ENCODE data around the gene NUDT8.

DNA sequence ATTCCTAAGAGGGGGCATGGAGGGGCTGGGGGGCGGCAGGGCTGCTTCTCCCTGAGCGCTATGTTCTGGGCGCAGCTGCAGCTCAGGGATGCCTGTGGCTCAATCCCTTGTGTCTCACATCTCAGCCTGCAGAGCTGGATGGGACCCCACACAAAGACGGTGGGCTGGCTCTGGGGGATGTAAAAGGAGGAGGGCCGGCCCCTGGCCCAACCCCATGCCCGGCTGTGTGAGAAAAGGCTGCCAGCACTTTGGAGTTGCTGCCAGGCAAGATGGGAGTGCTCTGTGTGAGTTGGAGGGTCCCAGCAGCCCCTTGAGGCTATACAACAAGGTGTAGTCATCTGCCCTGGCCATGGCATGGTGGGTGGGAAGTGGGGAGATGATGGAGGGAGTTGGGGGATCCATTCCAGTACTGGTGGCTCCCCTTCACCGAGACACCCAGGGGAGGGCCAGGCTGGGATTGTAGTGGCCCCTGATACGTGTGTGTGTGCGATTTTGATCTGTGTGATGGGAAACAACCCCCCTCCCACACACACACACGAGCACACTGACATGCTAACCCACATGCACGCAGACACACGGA lies 11.1 kb upstream of the NUDT8 start:
- TF ChIP-seq POLR2AphosphoS5 (IDR thresholded peaks at IDR 0.05; ENCODE audit: low read depth, low read length) (no peak), SIN3A (IDR thresholded peaks at IDR 0.05; ENCODE audit: borderline replicate concordance, insufficient read depth, low read depth, low read length) (no peak)
- TF ChIP-seq, protein P1, sequence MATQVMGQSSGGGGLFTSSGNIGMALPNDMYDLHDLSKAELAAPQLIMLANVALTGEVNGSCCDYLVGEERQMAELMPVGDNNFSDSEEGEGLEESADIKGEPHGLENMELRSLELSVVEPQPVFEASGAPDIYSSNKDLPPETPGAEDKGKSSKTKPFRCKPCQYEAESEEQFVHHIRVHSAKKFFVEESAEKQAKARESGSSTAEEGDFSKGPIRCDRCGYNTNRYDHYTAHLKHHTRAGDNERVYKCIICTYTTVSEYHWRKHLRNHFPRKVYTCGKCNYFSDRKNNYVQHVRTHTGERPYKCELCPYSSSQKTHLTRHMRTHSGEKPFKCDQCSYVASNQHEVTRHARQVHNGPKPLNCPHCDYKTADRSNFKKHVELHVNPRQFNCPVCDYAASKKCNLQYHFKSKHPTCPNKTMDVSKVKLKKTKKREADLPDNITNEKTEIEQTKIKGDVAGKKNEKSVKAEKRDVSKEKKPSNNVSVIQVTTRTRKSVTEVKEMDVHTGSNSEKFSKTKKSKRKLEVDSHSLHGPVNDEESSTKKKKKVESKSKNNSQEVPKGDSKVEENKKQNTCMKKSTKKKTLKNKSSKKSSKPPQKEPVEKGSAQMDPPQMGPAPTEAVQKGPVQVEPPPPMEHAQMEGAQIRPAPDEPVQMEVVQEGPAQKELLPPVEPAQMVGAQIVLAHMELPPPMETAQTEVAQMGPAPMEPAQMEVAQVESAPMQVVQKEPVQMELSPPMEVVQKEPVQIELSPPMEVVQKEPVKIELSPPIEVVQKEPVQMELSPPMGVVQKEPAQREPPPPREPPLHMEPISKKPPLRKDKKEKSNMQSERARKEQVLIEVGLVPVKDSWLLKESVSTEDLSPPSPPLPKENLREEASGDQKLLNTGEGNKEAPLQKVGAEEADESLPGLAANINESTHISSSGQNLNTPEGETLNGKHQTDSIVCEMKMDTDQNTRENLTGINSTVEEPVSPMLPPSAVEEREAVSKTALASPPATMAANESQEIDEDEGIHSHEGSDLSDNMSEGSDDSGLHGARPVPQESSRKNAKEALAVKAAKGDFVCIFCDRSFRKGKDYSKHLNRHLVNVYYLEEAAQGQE (IDR thresholded peaks at IDR 0.05; ENCODE audit: insufficient read depth in 1 of 2, low read depth in 2 of 2, low read length in 1 of 2), result no peak
- TF ChIP-seq, protein P2, sequence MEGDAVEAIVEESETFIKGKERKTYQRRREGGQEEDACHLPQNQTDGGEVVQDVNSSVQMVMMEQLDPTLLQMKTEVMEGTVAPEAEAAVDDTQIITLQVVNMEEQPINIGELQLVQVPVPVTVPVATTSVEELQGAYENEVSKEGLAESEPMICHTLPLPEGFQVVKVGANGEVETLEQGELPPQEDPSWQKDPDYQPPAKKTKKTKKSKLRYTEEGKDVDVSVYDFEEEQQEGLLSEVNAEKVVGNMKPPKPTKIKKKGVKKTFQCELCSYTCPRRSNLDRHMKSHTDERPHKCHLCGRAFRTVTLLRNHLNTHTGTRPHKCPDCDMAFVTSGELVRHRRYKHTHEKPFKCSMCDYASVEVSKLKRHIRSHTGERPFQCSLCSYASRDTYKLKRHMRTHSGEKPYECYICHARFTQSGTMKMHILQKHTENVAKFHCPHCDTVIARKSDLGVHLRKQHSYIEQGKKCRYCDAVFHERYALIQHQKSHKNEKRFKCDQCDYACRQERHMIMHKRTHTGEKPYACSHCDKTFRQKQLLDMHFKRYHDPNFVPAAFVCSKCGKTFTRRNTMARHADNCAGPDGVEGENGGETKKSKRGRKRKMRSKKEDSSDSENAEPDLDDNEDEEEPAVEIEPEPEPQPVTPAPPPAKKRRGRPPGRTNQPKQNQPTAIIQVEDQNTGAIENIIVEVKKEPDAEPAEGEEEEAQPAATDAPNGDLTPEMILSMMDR (IDR thresholded peaks at IDR 0.05), result no peak
